Measurements from ENCODE around the gene SPINDOC. TPM values are rescaled to one million over a fixed set of nuclear protein-coding genes. Genes with fewer than 3 reads are reported as not detected.

SPINDOC gene
- total and polyA plus RNA-seq, 9 of the 15 experiments (the other 6 are each of a cell fraction or from before 2014, with no cell fraction given): 0.70 to 36.3 (median 19.6) TPM

GRCh38 chr11:63845303-63845702 lies 32.0 kb downstream of the SPINDOC start:
- H3K4me2 ChIP-seq (ENCODE audit: insufficient read depth, low read length): no peak overlapping the region; the same call in 1 of the 2 replicates
- BruUV-seq (replicated peaks): no TSS peak
- H4K20me1 ChIP-seq (replicated peaks; ENCODE audit: control insufficient read depth, insufficient read depth, low read length): peaks cover 40% of the 10 kb centered on the region
- intact Hi-C loops (cut with micrococcal nuclease): no loop called here
- in situ Hi-C loops (cut with MboI): no loop called here
- TF ChIP-seq ZNF778 (CRISPR knock-in tag; IDR thresholded peaks at IDR 0.05) (no peak), SIX5 (IDR thresholded peaks at IDR 0.05; ENCODE audit: borderline replicate concordance in 1 of 2, insufficient read depth in 1 of 2, low read depth in 1 of 2, low read length in 2 of 2) (no peak), ZNF384 (IDR thresholded peaks at IDR 0.05; ENCODE audit: low read depth, low read length) (no peak), ZC3H4 (CRISPR knock-in tag; IDR thresholded peaks at IDR 0.05; ENCODE audit: borderline replicate concordance) (no peak), ZBTB12 (CRISPR knock-in tag; IDR thresholded peaks at IDR 0.05) (no peak), EZH2 (IDR thresholded peaks at IDR 0.05; ENCODE audit: borderline replicate concordance, low read depth, low read length) (no peak), HMBOX1 (IDR thresholded peaks at IDR 0.05) (peak; percentile 31; the same call in 1 of the 2 replicates), EGR1 (conservative IDR thresholded peaks at IDR 0.05) (peak; percentile 55), FOSL1 (tag; conservative IDR thresholded peaks at IDR 0.05) (0 out of 2 replicates have a peak, but pooled peaks have one; percentile 29), MTA2 (IDR thresholded peaks at IDR 0.05; ENCODE audit: low read depth) (no peak), NFXL1 (CRISPR knock-in tag; IDR thresholded peaks at IDR 0.05) (no peak), MAFG (tag; conservative IDR thresholded peaks at IDR 0.05) (no peak), SPI1 (IDR thresholded peaks at IDR 0.05; ENCODE audit: borderline replicate concordance, low read depth, low read length) (peak; percentile 55; the same call in 1 of the 2 replicates), HCFC1 (IDR thresholded peaks at IDR 0.05; ENCODE audit: low read depth, low read length) (no peak)
- H3K27ac ChIP-seq (ENCODE audit: extremely low read depth, low read depth, low read length): 0 out of 3 replicates have a peak overlapping the region, but pooled peaks have one; percentile 17
- no peaks in the 10 kb centered on the region for H3K9me3 ChIP-seq (replicated peaks; ENCODE audit: control insufficient read depth, insufficient read depth, low read depth, low read length)
- DNase-seq (ENCODE audit: extremely low read depth in 1 of 4, low spot score in 3 of 4) (peak in 1 of 4 experiments; percentile 40), ATAC-seq (peak; percentile 35; the same call in 2 of the 3 replicates), FAIRE-seq (peak; percentile 60)
- ChIA-PET CTCF (ENCODE audit: low intra/inter-chr PET ratio) (no interaction called here), POLR2A (interaction anchor here (0.6 to 2.5 kb wide), 9 partner anchors 10 to 100 kb away, joined by 3 to 10 read pairs (median 4); no protein-coding TSS in a partner anchor)
- 40% methylated on average over 2 of the region's 2 CpGs for WGBS (ENCODE audit: insufficient coverage, low coverage, missing lambda C conversion rate)
- no peaks in the 10 kb centered on the region for H3K27me3 ChIP-seq (ENCODE audit: control insufficient read depth in 2 of 2, insufficient read depth in 2 of 2, low read length in 2 of 2)
- H3K36me3 ChIP-seq (ENCODE audit: control insufficient read depth, insufficient read depth, low read length): peaks cover 54% of the 10 kb centered on the region; the same call in 2 of the 3 replicates
- H3K79me2 ChIP-seq (ENCODE audit: control insufficient read depth, insufficient read depth, low read length): peaks cover 86% of the 10 kb centered on the region
- H3K4me3 ChIP-seq: no peak overlapping the region
- H3K9ac ChIP-seq (ENCODE audit: insufficient read depth in 1 of 2, low read depth in 2 of 2, low read length in 2 of 2): peak overlapping the region in 1 of 2 experiments; percentile 21; a peak in 1 of 4 replicates
- peaks cover 18 to 34% of the 10 kb centered on the region in 2 experiments; a peak in 4 of 5 replicates for H3K4me1 ChIP-seq (replicated peaks in 1 of 2; ENCODE audit: control insufficient read depth in 2 of 2, insufficient read depth in 2 of 2, low read length in 2 of 2)
- H2AFZ ChIP-seq (ENCODE audit: low read depth, low read length): no peak overlapping the region
- peaks cover 5% of the 10 kb centered on the region for H3K9me1 ChIP-seq (ENCODE audit: control insufficient read depth, insufficient read depth, low read length)

Data from K562 (cell line).